Neural progenitor cell (in vitro differentiated cells): ENCODE data around the gene YTHDC2. TPM values are rescaled to one million over a fixed set of nuclear protein-coding genes. Genes with fewer than 3 reads are reported as not detected.

Experiments used
- DNase-seq: peaks from one replicate; pipeline ENCODE4 v3.0.0-alpha.2; 2016; ENCODE audit warnings: low spot score
- H2AFZ ChIP-seq: fragments of 200-600 bp; sonication (generic); replicated peaks from 2 replicates; pipeline ENCODE4 v1.6.1; 2016; ENCODE audit warnings: antibody characterized with exemption
- H3F3A ChIP-seq: fragments of 200-600 bp; sonication (generic); 2 replicates; pipeline ENCODE4 v1.6.1; 2016; ENCODE audit warnings: antibody characterized with exemption, low read depth
- H3K27ac ChIP-seq: fragments of 200-600 bp; sonication (generic); 2 replicates; pipeline ENCODE4 v1.5.1; 2016; ENCODE audit warnings: mild to moderate bottlenecking
- H3K27me3 ChIP-seq: fragments of 200-600 bp; sonication (generic); 2 replicates; pipeline ENCODE4 v1.6.1; 2016; ENCODE audit warnings: mild to moderate bottlenecking, moderate library complexity
- H3K36me3 ChIP-seq: fragments of 200-600 bp; sonication (generic); 2 replicates; pipeline ENCODE4 v1.5.1; 2016
- H3K4me1 ChIP-seq: fragments of 200-600 bp; sonication (generic); 2 replicates; pipeline ENCODE4 v1.6.1; 2016; ENCODE audit warnings: mixed run types
- H3K4me2 ChIP-seq: fragments of 200-600 bp; sonication (generic); 2 replicates; pipeline ENCODE4 v1.6.1; 2016
- H3K4me3 ChIP-seq: fragments of 200-600 bp; sonication (generic); 2 replicates; pipeline ENCODE4 v1.5.1; 2016
- H3K79me2 ChIP-seq: fragments of 200-600 bp; sonication (generic); 2 replicates; pipeline ENCODE4 v1.6.1; 2016; ENCODE audit warnings: low read depth
- H3K9ac ChIP-seq: fragments of 200-600 bp; sonication (generic); 2 replicates; pipeline ENCODE4 v1.6.1; 2016
- H3K9me3 ChIP-seq: fragments of 200-600 bp; sonication (generic); 2 replicates; pipeline ENCODE4 v1.5.1; 2016; ENCODE audit warnings: low read depth
- H4K20me1 ChIP-seq: fragments of 200-600 bp; sonication (generic); 2 replicates; pipeline ENCODE4 v1.6.1; 2016; ENCODE audit warnings: low read depth
- H3K27ac Mint-ChIP-seq: 3 replicates; pipeline ENCODE4 v1.8.0; 2021; ENCODE audit warnings: mixed read lengths
- H3K27me3 Mint-ChIP-seq: 2 replicates; pipeline ENCODE4 v1.8.0; 2022; ENCODE audit warnings: low read depth, mild to moderate bottlenecking, inconsistent platforms, moderate library complexity, mixed read lengths; ENCODE audit not compliant: insufficient read depth
- H3K36me3 Mint-ChIP-seq: 3 replicates; pipeline ENCODE4 v1.8.0; 2021; ENCODE audit warnings: mixed read lengths
- H3K4me1 Mint-ChIP-seq: 3 replicates; pipeline ENCODE4 v1.8.0; 2021; ENCODE audit warnings: mixed read lengths
- H3K4me3 Mint-ChIP-seq: 3 replicates; pipeline ENCODE4 v1.8.0; 2021; ENCODE audit warnings: mild to moderate bottlenecking, moderate library complexity, mixed read lengths
- H3K9me3 Mint-ChIP-seq: 3 replicates; pipeline ENCODE4 v1.8.0; 2020; ENCODE audit warnings: mixed read lengths
- EZH2 ChIP-seq: fragments of 200-600 bp; sonication (generic); IDR thresholded peaks from 2 replicates; pipeline ENCODE4 v1.6.1; 2017; ENCODE audit warnings: antibody characterized with exemption, mild to moderate bottlenecking, moderate library complexity
- EZH2phosphoT487 ChIP-seq: fragments of 200-600 bp; sonication (generic); IDR thresholded peaks from 2 replicates; pipeline ENCODE4 v1.6.1; 2017; ENCODE audit warnings: antibody characterized with exemption
- total RNA-seq: library from RNA; depleted of rRNA; stranded (reverse); fragments of >200 nt; gene quantifications from 2 replicates; pipeline ENCODE4 v1.2.3, GENCODE V29; 2015; ENCODE audit warnings: low replicate concordance
- TF ChIP-seq, protein P1 (sequence below): fragments of 200-600 bp; sonication (generic); IDR thresholded peaks from 2 replicates; pipeline ENCODE4 v1.5.1; 2017; ENCODE audit warnings: antibody characterized with exemption, mild to moderate bottlenecking

The YTHDC2 gene
- total RNA-seq, 1 donor from 2014 or later = 18.5 TPM

DNA sequence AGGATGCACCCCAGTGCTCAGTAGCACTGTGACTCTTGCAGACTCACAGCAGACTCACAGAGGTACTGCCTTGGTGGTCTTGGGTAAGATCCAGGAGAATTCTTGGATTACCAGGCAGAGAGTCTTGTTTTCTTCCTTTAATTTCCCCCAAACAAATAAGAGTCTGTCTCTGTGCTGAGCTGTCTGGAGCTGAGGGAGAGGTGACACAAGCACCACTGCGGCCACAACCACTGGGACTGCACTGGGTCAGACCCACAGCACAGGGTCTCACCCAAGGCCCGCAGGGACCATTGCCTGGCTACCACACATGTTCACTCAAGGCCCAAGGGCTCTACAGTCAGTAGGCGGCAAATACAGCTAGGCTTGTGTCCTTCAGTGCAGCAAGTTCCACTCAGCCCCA lies 11.4 kb upstream of the YTHDC2 start:
- Mint-ChIP-seq H3K4me3 (no peak overlapping the region), H3K36me3 (no peaks in the 10 kb centered on the region), H3K27me3 (no peaks in the 10 kb centered on the region), H3K27ac (no peak overlapping the region), H3K9me3 (no peaks in the 10 kb centered on the region), H3K4me1 (no peaks in the 10 kb centered on the region)
- H3K79me2 ChIP-seq = no peaks in the 10 kb centered on the region
- H3K4me3 ChIP-seq = no peak overlapping the region
- H3K9ac ChIP-seq = no peak overlapping the region
- no peak for TF ChIP-seq EZH2phosphoT487
- TF ChIP-seq, protein P1, sequence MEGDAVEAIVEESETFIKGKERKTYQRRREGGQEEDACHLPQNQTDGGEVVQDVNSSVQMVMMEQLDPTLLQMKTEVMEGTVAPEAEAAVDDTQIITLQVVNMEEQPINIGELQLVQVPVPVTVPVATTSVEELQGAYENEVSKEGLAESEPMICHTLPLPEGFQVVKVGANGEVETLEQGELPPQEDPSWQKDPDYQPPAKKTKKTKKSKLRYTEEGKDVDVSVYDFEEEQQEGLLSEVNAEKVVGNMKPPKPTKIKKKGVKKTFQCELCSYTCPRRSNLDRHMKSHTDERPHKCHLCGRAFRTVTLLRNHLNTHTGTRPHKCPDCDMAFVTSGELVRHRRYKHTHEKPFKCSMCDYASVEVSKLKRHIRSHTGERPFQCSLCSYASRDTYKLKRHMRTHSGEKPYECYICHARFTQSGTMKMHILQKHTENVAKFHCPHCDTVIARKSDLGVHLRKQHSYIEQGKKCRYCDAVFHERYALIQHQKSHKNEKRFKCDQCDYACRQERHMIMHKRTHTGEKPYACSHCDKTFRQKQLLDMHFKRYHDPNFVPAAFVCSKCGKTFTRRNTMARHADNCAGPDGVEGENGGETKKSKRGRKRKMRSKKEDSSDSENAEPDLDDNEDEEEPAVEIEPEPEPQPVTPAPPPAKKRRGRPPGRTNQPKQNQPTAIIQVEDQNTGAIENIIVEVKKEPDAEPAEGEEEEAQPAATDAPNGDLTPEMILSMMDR = no peak
- no peak for TF ChIP-seq EZH2
- no peak overlapping the region for H2AFZ ChIP-seq
- no peak overlapping the region for H3K4me2 ChIP-seq
- DNase-seq = no peak
- no peak overlapping the region for H3K27ac ChIP-seq
- H3F3A ChIP-seq = no peaks in the 10 kb centered on the region
- H3K4me1 ChIP-seq = no peaks in the 10 kb centered on the region
- peaks cover 6% of the 10 kb centered on the region for H3K27me3 ChIP-seq
- H3K36me3 ChIP-seq = no peaks in the 10 kb centered on the region
- H4K20me1 ChIP-seq = no peaks in the 10 kb centered on the region
- no peaks in the 10 kb centered on the region for H3K9me3 ChIP-seq

DNA sequence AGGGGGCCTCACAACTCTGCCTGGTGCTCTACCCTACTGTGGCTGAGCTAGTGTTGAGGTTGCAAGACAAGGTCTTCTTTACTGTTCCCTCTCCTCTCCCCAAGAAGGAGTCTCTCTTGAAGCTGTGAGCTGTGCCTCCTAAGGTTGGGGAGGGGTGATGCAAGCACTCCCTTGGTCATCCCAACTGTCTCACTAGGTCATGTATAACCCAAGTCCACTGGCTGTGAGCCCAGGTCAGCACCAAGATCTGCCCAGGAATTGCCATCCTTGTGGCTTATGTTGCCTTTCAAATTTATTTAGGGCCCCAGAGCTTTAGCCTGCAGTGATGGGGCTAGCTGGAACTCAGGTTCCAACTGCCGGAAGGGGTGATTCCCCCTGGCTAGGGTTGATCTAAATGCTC lies 10.3 kb upstream of the YTHDC2 start:
- no peaks in the 10 kb centered on the region for H3K36me3 Mint-ChIP-seq
- Histone ChIP-seq H3K9ac (no peak overlapping the region), H3K79me2 (no peaks in the 10 kb centered on the region), H3K27me3 (no peaks in the 10 kb centered on the region), H4K20me1 (no peaks in the 10 kb centered on the region), H3K36me3 (no peaks in the 10 kb centered on the region), H3K9me3 (no peaks in the 10 kb centered on the region), H3K4me1 (no peaks in the 10 kb centered on the region), H2AFZ (no peak overlapping the region), H3K27ac (no peak overlapping the region), H3K4me3 (no peak overlapping the region), H3K4me2 (no peak overlapping the region), H3F3A (no peaks in the 10 kb centered on the region)
- no peaks in the 10 kb centered on the region for H3K9me3 Mint-ChIP-seq
- H3K4me1 Mint-ChIP-seq = no peaks in the 10 kb centered on the region
- H3K27me3 Mint-ChIP-seq = no peaks in the 10 kb centered on the region
- DNase-seq = no peak
- H3K27ac Mint-ChIP-seq = no peak overlapping the region
- H3K4me3 Mint-ChIP-seq = no peak overlapping the region
- no peak for TF ChIP-seq EZH2

DNA sequence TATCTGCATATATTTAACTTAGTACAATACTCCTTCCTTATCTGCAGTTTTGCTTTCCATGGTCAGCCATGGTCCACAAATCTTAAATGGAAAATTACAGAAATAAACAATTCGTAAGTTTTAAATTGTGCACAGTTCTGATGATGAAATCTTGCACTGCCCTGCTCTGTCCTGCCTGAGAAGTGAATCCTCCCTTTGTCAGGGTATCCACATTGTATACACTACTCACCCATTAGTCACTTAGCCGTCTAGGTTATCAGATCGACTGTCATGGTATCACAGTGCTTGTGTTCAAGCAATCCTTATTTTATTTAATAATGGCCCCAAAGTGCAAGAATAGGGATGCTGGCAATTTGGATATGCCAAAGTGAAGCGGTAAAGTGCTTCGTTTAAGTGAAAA lies 8.3 kb upstream of the YTHDC2 start:
- TF ChIP-seq, protein P1 = no peak
- TF ChIP-seq EZH2phosphoT487 (no peak), EZH2 (no peak)
- no peaks in the 10 kb centered on the region for H3K9me3 Mint-ChIP-seq
- Histone ChIP-seq H3K27ac (no peak overlapping the region), H3F3A (no peaks in the 10 kb centered on the region), H3K9me3 (no peaks in the 10 kb centered on the region), H4K20me1 (no peaks in the 10 kb centered on the region), H3K9ac (no peak overlapping the region), H3K36me3 (no peaks in the 10 kb centered on the region), H2AFZ (no peak overlapping the region), H3K4me2 (no peak overlapping the region), H3K79me2 (no peaks in the 10 kb centered on the region), H3K27me3 (no peaks in the 10 kb centered on the region), H3K4me1 (no peaks in the 10 kb centered on the region), H3K4me3 (no peak overlapping the region)
- no peaks in the 10 kb centered on the region for H3K4me1 Mint-ChIP-seq
- no peak overlapping the region for H3K4me3 Mint-ChIP-seq
- H3K27me3 Mint-ChIP-seq = no peaks in the 10 kb centered on the region
- DNase-seq = no peak
- no peaks in the 10 kb centered on the region for H3K36me3 Mint-ChIP-seq
- H3K27ac Mint-ChIP-seq = no peak overlapping the region

DNA sequence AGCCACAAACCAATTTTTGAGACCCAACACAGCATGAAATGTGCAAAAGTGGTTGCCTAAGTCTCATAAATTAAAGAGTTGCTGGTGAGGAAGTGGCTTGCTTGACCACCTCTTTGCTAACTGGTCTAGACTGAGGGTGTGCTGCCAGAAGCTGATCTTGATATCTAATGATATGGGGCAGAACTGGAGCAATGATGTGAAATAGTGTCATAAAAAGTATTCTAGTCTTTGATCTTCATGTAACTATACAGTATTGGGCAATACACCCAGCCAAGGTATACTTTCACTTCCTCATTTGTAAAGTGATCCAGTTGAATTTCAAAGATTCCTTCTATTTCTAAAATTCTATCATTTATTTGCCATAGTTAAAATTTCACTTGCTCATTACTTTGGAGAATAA lies 5.9 kb upstream of the YTHDC2 start:
- no peaks in the 10 kb centered on the region for H3K4me1 Mint-ChIP-seq
- Histone ChIP-seq H3K4me3 (no peak overlapping the region), H4K20me1 (no peaks in the 10 kb centered on the region), H3K9ac (no peak overlapping the region), H3K36me3 (no peaks in the 10 kb centered on the region), H3K27ac (no peak overlapping the region), H3F3A (no peaks in the 10 kb centered on the region), H3K4me1 (no peaks in the 10 kb centered on the region), H3K79me2 (no peaks in the 10 kb centered on the region), H3K27me3 (no peaks in the 10 kb centered on the region), H3K9me3 (no peaks in the 10 kb centered on the region), H3K4me2 (no peak overlapping the region), H2AFZ (no peak overlapping the region)
- H3K36me3 Mint-ChIP-seq = no peaks in the 10 kb centered on the region
- DNase-seq = no peak
- no peaks in the 10 kb centered on the region for H3K27me3 Mint-ChIP-seq
- H3K27ac Mint-ChIP-seq = no peak overlapping the region
- no peaks in the 10 kb centered on the region for H3K9me3 Mint-ChIP-seq
- TF ChIP-seq EZH2phosphoT487 = no peak
- TF ChIP-seq EZH2 = no peak
- TF ChIP-seq, protein P1 = no peak
- no peak overlapping the region for H3K4me3 Mint-ChIP-seq
